Adrenal gland (tissue), 12 donors: ENCODE measurements around the gene CACNA1F. TPM values are rescaled to one million over a fixed set of nuclear protein-coding genes. Genes with fewer than 3 reads are reported as not detected.

Experiments used
- DNase-seq, 7 donors: peaks; one replicate each; pipeline ENCODE4 v3.0.0-alpha.2; 2019 to 2020
- H3K27ac ChIP-seq, 5 donors: fragments of 200-600 bp; sonication (generic) in 4 of 5; 1 replicate in 3 of 5; 2 replicates in 2 of 5; pipeline versions ENCODE4 v1.5.1 to v1.8.0; 2016 to 2020; ENCODE audit warnings: mild to moderate bottlenecking in 1 of 5
- H3K27me3 ChIP-seq: fragments of 200-600 bp; 2 replicates; pipeline ENCODE4 v1.8.0; 2021
- H3K36me3 ChIP-seq, 2 donors: fragments of 200-600 bp; replicated peaks in 1 of 2; 1 replicate in 1 of 2; 2 replicates in 1 of 2; pipeline versions ENCODE4 v1.5.1 to v1.8.0; 2018 to 2022
- H3K4me1 ChIP-seq, 2 donors: fragments of 200-600 bp; replicated peaks in 1 of 2; 1 replicate in 1 of 2; 2 replicates in 1 of 2; pipeline versions ENCODE4 v1.5.1 to v1.8.0; 2018 to 2021
- H3K4me3 ChIP-seq, 4 donors: fragments of 200-600 bp; sonication (generic) in 3 of 4; one replicate each; pipeline ENCODE4 v1.5.1; 2016 to 2018
- H3K9me3 ChIP-seq, 3 donors: fragments of 200-600 bp; sonication (generic) in 1 of 3; replicated peaks in 1 of 3; 1 replicate in 2 of 3; 2 replicates in 1 of 3; pipeline versions ENCODE4 v1.5.1 to v1.8.0; 2016 to 2021
- POLR2A ChIP-seq, 2 donors: fragments of 450-650 bp; IDR thresholded peaks; one replicate each; pipeline ENCODE4 v1.6.1; 2017; ENCODE audit warnings: antibody characterized with exemption in 2 of 2, mild to moderate bottlenecking in 2 of 2, moderate library complexity in 1 of 2
- WGBS, 4 donors: extraction: QIAGEN DNeasy Blood & Tissue Kit in 2 of 4; methylation state at CpG; one replicate each; pipeline versions ENCODE4 v1.1.5 to v1.1.7; 2013 to 2017; 5-methylcytosine and 5-hydroxymethylcytosine counted together
- intact Hi-C, 2 donors: fragments of 100-400 bp; cut with DNase I; formaldehyde crosslinking; loops; one replicate each; pipeline versions ENCODE4 v1.14.1 to v1.15.0; 2022 to 2023
- polyA plus RNA-seq, 3 donors: library from polyadenylated mRNA; stranded (reverse); fragments of 200-250 nt in 2 of 3; fragments of 350-450 nt in 1 of 3; fragmentation: Illumina TruSeq in 1 of 3; extraction: RNeasy Lipid Tissue Mini Kit (QIAGEN cat#74804) in 1 of 3; gene quantifications; one replicate each; pipeline ENCODE4 v1.2.3, GENCODE V29; 2013 to 2014
- total RNA-seq, 9 donors: library from RNA; depleted of rRNA in 4 of 9; stranded (reverse); fragments of >200 nt in 4 of 9; fragments of 120-200 nt in 1 of 9; fragmentation: NEBNext Ultra II Directional in 1 of 9; extraction: Animal tissue kit (Norgen Biotek cat#: 25700) in 1 of 9; gene quantifications; one replicate each; pipeline versions ENCODE4 v1.1.0 to v1.2.4, GENCODE V29; 2013 to 2023
- TF ChIP-seq, protein P1 (sequence below), 6 experiments: fragments of 450-650 bp in 4 of 6; fragments of 200-600 bp in 2 of 6; sonication (generic) in 1 of 6; IDR thresholded peaks; 1 replicate in 5 of 6; 2 replicates in 1 of 6; pipeline versions ENCODE4 v1.5.1 to v1.8.0; 2016 to 2021; ENCODE audit warnings: antibody characterized with exemption in 6 of 6, mild to moderate bottlenecking in 2 of 6, moderate library complexity in 1 of 6
- donor health status: healthy with polysubstance abuse.
- donor health status: Bipolar disorder and iron deficiency.
- donor health status: DM: yes; HTN: yes; CAD: no.
- donor health status: DM: no; HTN: no; CAD: no.
- donor health status: DM: no; HTN: no; CAD: no.
- donor health status: DM: yes; HTN: yes; CAD: no.

The CACNA1F gene
- total and polyA plus RNA-seq, 12 donors, result 0.13 to 0.24 (median 0.17) TPM; not detected in 7

DNA sequence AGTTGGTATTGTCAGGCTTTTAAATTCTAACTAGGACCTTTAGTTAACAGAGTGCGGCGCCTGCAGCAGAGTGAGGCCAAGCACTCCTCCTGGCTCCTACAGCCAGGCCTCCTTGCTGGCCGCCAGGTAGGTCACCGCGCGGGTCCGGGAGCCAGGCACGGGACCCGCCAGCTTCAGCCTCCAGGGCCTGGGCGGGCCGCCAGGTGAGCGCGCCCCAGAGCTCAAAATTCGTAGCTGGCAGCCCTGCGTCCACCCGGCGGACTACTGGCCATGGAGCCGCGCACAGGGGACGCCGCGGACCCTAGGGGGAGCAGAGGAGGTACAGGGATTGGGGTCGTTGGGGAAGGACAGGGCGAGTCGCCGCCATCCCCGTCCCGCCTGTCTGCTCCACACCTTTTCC is 70.5 kb downstream of the CACNA1F start, which contains the start of gene MAGIX:
MAGIX (plus strand) TSS at position 139 of the 400 bp plus-strand sequence; CDS start at position 271, 132 bp downstream.
- H3K27me3 ChIP-seq, result no peaks in the 10 kb centered on the region
- no peaks in the 10 kb centered on the region for H3K9me3 ChIP-seq
- intact Hi-C loops, result no loop called here
- peak within 1 kb of the TSS in 4 of 5 donors; percentile 80 to 97 (median 90) for H3K27ac ChIP-seq
- peak within 1 kb of the TSS in 1 of 4 donors; percentile 43 for H3K4me3 ChIP-seq
- H3K4me1 ChIP-seq, result peaks cover under 1% of the 10 kb centered on the region in 2 donors
- WGBS, 4 donors, result 74 to 100% (median 85%) methylated on average over 1 to 28 of the region's 28 CpGs
- DNase-seq, result no peak
- no peaks in the 10 kb centered on the region for H3K36me3 ChIP-seq
- no peak for TF ChIP-seq POLR2A (IDR thresholded peaks at IDR 0.05)
- TF ChIP-seq, protein P1, sequence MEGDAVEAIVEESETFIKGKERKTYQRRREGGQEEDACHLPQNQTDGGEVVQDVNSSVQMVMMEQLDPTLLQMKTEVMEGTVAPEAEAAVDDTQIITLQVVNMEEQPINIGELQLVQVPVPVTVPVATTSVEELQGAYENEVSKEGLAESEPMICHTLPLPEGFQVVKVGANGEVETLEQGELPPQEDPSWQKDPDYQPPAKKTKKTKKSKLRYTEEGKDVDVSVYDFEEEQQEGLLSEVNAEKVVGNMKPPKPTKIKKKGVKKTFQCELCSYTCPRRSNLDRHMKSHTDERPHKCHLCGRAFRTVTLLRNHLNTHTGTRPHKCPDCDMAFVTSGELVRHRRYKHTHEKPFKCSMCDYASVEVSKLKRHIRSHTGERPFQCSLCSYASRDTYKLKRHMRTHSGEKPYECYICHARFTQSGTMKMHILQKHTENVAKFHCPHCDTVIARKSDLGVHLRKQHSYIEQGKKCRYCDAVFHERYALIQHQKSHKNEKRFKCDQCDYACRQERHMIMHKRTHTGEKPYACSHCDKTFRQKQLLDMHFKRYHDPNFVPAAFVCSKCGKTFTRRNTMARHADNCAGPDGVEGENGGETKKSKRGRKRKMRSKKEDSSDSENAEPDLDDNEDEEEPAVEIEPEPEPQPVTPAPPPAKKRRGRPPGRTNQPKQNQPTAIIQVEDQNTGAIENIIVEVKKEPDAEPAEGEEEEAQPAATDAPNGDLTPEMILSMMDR (IDR thresholded peaks at IDR 0.05), result no peak

DNA sequence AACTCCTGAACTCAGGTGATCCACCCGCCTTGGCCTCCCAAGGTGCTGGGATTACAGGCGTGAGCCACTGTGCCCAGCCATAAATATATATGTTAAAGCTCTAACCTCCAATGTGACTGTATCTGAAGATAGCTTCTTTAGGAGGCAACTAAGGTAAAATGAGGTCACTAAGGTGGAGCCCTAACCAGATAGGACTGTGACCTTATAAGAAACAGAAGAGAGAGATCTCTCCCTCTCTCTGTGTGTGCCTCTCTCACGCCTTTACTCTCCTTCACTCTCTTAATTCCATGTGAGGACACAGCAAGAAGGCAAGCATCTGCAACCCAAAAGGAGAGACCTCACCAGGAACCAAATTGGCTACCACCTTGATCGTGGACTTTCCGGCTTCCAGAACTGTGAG is 71.5 kb downstream of the CACNA1F start:
- Histone ChIP-seq H3K27me3 (no peaks in the 10 kb centered on the region), H3K36me3 (no peaks in the 10 kb centered on the region), H3K9me3 (no peaks in the 10 kb centered on the region), H3K4me3 (no peak overlapping the region), H3K4me1 (no peaks in the 10 kb centered on the region), H3K27ac (no peak overlapping the region)
- DNase-seq, result no peak
- 83 to 93% (median 87%) methylated on average over 4 to 5 of the region's 5 CpGs for WGBS, 4 donors
- intact Hi-C loops, result no loop called here
- TF ChIP-seq, protein P1 (IDR thresholded peaks at IDR 0.05), result no peak
- TF ChIP-seq POLR2A (IDR thresholded peaks at IDR 0.05), result no peak

DNA sequence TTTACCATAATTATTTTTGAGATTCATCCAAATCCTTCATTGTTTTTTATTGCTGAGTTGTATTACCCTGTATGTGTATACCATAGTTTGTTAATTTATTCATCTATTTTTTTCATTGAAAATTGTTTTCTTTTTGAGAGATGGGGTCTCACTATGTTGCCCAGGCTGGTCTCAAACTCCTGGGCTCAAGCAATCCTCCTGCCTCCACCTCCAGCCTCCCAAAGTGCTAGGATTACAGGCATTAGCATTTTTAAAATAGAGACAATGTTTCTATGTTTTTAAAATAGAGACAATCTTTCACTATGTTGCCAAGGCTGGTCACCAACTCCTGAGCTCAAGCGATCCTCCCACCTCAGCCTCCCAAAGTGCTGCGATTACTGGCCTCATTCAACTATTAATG is 72.2 kb downstream of the CACNA1F start:
- no peak for TF ChIP-seq POLR2A (IDR thresholded peaks at IDR 0.05)
- TF ChIP-seq, protein P1 (IDR thresholded peaks at IDR 0.05), result no peak
- 89 to 100% (median 96%) methylated on average over 2 of the region's 2 CpGs for WGBS, 4 donors
- no peaks in the 10 kb centered on the region for H3K4me1 ChIP-seq

DNA sequence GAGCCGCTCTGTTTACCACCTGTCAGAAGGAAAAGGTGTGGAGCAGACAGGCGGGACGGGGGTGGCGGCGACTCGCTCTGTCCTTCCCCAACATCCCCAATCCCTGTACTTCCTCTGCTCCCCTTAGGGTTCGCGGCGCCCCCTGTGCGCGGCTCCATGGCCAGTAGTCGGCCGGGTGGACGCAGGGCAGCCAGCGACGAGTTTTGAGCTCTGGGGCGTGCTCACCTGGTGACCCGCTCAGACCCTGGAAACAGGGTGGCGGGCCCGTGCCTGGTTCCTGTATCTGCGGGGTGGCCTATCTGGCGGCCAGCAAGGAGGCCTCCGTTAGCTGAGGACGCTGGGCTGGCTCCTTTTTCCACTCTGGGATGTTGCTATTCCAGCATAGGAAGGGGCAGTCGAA is 75.9 kb downstream of the CACNA1F start:
- no peak overlapping the region for H3K27ac ChIP-seq
- H3K4me1 ChIP-seq, result no peaks in the 10 kb centered on the region
- H3K4me3 ChIP-seq, result no peak overlapping the region
- intact Hi-C loops, result loop anchor here in 1 of 2 donors (5.0 kb wide), 1 partner anchor 35 kb away; no protein-coding TSS in a partner anchor
- no peaks in the 10 kb centered on the region for H3K27me3 ChIP-seq
- no peaks in the 10 kb centered on the region for H3K9me3 ChIP-seq
- TF ChIP-seq, protein P1 (IDR thresholded peaks at IDR 0.05), result no peak
- TF ChIP-seq POLR2A (IDR thresholded peaks at IDR 0.05), result no peak
- H3K36me3 ChIP-seq, result no peaks in the 10 kb centered on the region
- WGBS, 4 donors, result 77 to 80% (median 78%) methylated on average over 2 to 24 of the region's 25 CpGs
- DNase-seq, result no peak

More for the DNA sequence above, 72.2 kb downstream of the CACNA1F start:
- no peak overlapping the region for H3K27ac ChIP-seq
- no peaks in the 10 kb centered on the region for H3K36me3 ChIP-seq
- H3K27me3 ChIP-seq, result no peaks in the 10 kb centered on the region
- H3K4me3 ChIP-seq, result no peak overlapping the region
- intact Hi-C loops, result no loop called here
- no peak for DNase-seq
- H3K9me3 ChIP-seq, result no peaks in the 10 kb centered on the region
